ENCODE results near the gene KIZ.

KIZ gene

GRCh38 chr20:21139881-21140566 is 14.1 kb downstream of the KIZ start:
- Histone ChIP-seq H3K9me3 (ENCODE audit: insufficient read depth, low read length, severe bottlenecking) (no peaks in the 10 kb centered on the region), H3K27me3 (ENCODE audit: insufficient read depth, low read length, poor library complexity) (no peaks in the 10 kb centered on the region)

GRCh38 chr20:21141825-21142224 is 15.9 kb downstream of the KIZ start:
- Histone ChIP-seq H4K20me1 (ENCODE audit: insufficient read depth, low read length) (no peaks in the 10 kb centered on the region), H3K27me3 (ENCODE audit: insufficient read depth, low read length, poor library complexity) (no peaks in the 10 kb centered on the region), H3K4me1 (ENCODE audit: insufficient read depth, low read length) (no peaks in the 10 kb centered on the region), H3K9me3 (ENCODE audit: insufficient read depth, low read length, severe bottlenecking) (no peaks in the 10 kb centered on the region), H3K27ac (ENCODE audit: low read length) (no peak overlapping the region), H3K79me2 (ENCODE audit: insufficient read depth, low read length) (no peaks in the 10 kb centered on the region), H3K4me3 (ENCODE audit: low read depth in 1 of 2, low read length in 2 of 2) (no peak overlapping the region), H3K36me3 (ENCODE audit: insufficient read depth, low read length) (peaks cover 28% of the 10 kb centered on the region), H3K9ac (ENCODE audit: low read depth, low read length) (no peak overlapping the region), H3K4me2 (ENCODE audit: insufficient read depth, low read length) (no peak overlapping the region), H2AFZ (ENCODE audit: low read depth, low read length) (no peak overlapping the region)
- ATAC-seq (ENCODE audit: insufficient read depth, low read depth) (no peak), DNase-seq (no peak)
- TF ChIP-seq, protein P1, sequence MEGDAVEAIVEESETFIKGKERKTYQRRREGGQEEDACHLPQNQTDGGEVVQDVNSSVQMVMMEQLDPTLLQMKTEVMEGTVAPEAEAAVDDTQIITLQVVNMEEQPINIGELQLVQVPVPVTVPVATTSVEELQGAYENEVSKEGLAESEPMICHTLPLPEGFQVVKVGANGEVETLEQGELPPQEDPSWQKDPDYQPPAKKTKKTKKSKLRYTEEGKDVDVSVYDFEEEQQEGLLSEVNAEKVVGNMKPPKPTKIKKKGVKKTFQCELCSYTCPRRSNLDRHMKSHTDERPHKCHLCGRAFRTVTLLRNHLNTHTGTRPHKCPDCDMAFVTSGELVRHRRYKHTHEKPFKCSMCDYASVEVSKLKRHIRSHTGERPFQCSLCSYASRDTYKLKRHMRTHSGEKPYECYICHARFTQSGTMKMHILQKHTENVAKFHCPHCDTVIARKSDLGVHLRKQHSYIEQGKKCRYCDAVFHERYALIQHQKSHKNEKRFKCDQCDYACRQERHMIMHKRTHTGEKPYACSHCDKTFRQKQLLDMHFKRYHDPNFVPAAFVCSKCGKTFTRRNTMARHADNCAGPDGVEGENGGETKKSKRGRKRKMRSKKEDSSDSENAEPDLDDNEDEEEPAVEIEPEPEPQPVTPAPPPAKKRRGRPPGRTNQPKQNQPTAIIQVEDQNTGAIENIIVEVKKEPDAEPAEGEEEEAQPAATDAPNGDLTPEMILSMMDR (IDR thresholded peaks at IDR 0.05; ENCODE audit: borderline replicate concordance, extremely low read depth, low read length, poor library complexity, severe bottlenecking), result no peak
- TF ChIP-seq EZH2 (IDR thresholded peaks at IDR 0.05; ENCODE audit: borderline replicate concordance, low read depth, low read length, severe bottlenecking), result no peak

More at GRCh38 chr20:21139881-21140566, 14.1 kb downstream of the KIZ start:
- H3K9ac ChIP-seq (ENCODE audit: low read depth, low read length), result no peak overlapping the region
- H3K4me2 ChIP-seq (ENCODE audit: insufficient read depth, low read length), result no peak overlapping the region
- no peaks in the 10 kb centered on the region for H4K20me1 ChIP-seq (ENCODE audit: insufficient read depth, low read length)
- H3K4me3 ChIP-seq (ENCODE audit: low read depth in 1 of 2, low read length in 2 of 2), result no peak overlapping the region
- H3K36me3 ChIP-seq (ENCODE audit: insufficient read depth, low read length), result peaks cover 33% of the 10 kb centered on the region
- no peak overlapping the region for H3K27ac ChIP-seq (ENCODE audit: low read length)
- no peaks in the 10 kb centered on the region for H3K79me2 ChIP-seq (ENCODE audit: insufficient read depth, low read length)
- no peak overlapping the region for H2AFZ ChIP-seq (ENCODE audit: low read depth, low read length)
- TF ChIP-seq EZH2 (IDR thresholded peaks at IDR 0.05; ENCODE audit: borderline replicate concordance, low read depth, low read length, severe bottlenecking), result no peak
- TF ChIP-seq, protein P1 (IDR thresholded peaks at IDR 0.05; ENCODE audit: borderline replicate concordance, extremely low read depth, low read length, poor library complexity, severe bottlenecking), result no peak
- DNase-seq (no peak), ATAC-seq (ENCODE audit: insufficient read depth, low read depth) (no peak)
- H3K4me1 ChIP-seq (ENCODE audit: insufficient read depth, low read length), result no peaks in the 10 kb centered on the region

DNA sequence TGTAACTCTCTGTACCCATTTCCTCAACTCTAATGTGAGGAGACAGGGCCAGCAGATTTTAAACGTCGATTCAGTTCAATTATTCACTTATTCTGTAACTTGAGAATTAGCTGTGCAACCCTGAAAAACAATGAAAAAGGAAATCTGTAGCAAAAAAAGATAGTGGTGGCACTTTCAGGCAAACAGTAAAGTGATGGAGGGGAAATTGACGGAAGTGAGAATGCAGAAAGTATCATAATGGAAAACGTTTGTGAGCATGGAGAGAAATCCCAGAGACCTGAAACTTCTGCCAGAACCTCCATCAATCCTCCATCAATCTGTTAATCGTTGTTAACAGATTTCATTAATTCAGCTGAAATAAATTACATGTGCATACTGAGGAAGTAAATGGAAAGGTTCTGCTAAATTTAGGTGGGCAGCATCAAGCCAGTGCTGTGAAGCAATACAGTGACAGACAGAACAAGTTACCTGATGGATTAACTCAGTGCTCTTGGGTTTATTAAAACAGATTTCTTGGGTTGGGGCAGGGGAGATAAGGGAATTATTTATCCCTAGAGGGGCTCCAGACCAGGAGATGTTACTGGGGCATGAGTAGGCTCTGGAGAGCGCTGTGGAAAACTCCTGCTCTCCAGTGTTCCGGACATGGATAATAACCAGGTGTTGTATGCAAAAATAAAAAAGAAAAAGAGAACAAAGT is 17.5 kb downstream of the KIZ start:
- Histone ChIP-seq H3K9me3 (ENCODE audit: insufficient read depth, low read length, severe bottlenecking) (no peaks in the 10 kb centered on the region), H2AFZ (ENCODE audit: low read depth, low read length) (no peak overlapping the region), H3K27me3 (ENCODE audit: insufficient read depth, low read length, poor library complexity) (no peaks in the 10 kb centered on the region), H3K4me1 (ENCODE audit: insufficient read depth, low read length) (no peaks in the 10 kb centered on the region), H4K20me1 (ENCODE audit: insufficient read depth, low read length) (no peaks in the 10 kb centered on the region), H3K79me2 (ENCODE audit: insufficient read depth, low read length) (no peaks in the 10 kb centered on the region), H3K27ac (ENCODE audit: low read length) (no peak overlapping the region), H3K4me2 (ENCODE audit: insufficient read depth, low read length) (no peak overlapping the region), H3K9ac (ENCODE audit: low read depth, low read length) (no peak overlapping the region), H3K36me3 (ENCODE audit: insufficient read depth, low read length) (peaks cover 15% of the 10 kb centered on the region), H3K4me3 (ENCODE audit: low read depth in 1 of 2, low read length in 2 of 2) (no peak overlapping the region)
- TF ChIP-seq, protein P1 (IDR thresholded peaks at IDR 0.05; ENCODE audit: borderline replicate concordance, extremely low read depth, low read length, poor library complexity, severe bottlenecking), result no peak
- no peak for TF ChIP-seq EZH2 (IDR thresholded peaks at IDR 0.05; ENCODE audit: borderline replicate concordance, low read depth, low read length, severe bottlenecking)
- DNase-seq (no peak), ATAC-seq (ENCODE audit: insufficient read depth, low read depth) (no peak)

All from DND-41 (cell line).